Tibial artery (tissue), 4 donors: ENCODE data around the gene GALNT13.

Source experiments
- DNase-seq, 2 donors: peaks; one replicate each; pipeline ENCODE4 v3.0.0-alpha.2; 2019
- H3K27ac ChIP-seq, 2 donors: fragments of 200-600 bp; sonication (generic) in 1 of 2; 1 replicate in 1 of 2; 2 replicates in 1 of 2; pipeline ENCODE4 v1.5.1; 2018 to 2019; ENCODE audit warnings: mild to moderate bottlenecking in 1 of 2
- H3K27me3 ChIP-seq, 2 donors: fragments of 200-600 bp; sonication (generic) in 1 of 2; one replicate each; pipeline versions ENCODE4 v1.5.1 to v1.6.0; 2016 to 2019
- H3K36me3 ChIP-seq, 3 donors: fragments of 200-600 bp; sonication (generic) in 2 of 3; one replicate each; pipeline ENCODE4 v1.5.1; 2016 to 2019; ENCODE audit warnings: mild to moderate bottlenecking in 2 of 3
- H3K4me1 ChIP-seq, 4 donors: fragments of 200-600 bp; sonication (generic) in 2 of 4; 1 replicate in 3 of 4; 2 replicates in 1 of 4; pipeline ENCODE4 v1.5.1; 2016 to 2019
- H3K4me3 ChIP-seq, 2 donors: fragments of 200-600 bp; sonication (generic) in 1 of 2; 1 replicate in 1 of 2; 2 replicates in 1 of 2; pipeline ENCODE4 v1.5.1; 2018 to 2019; ENCODE audit warnings: mild to moderate bottlenecking in 2 of 2
- H3K9me3 ChIP-seq, 3 donors: fragments of 200-600 bp; sonication (generic) in 1 of 3; one replicate each; pipeline ENCODE4 v1.5.1; 2016 to 2019
- CTCF ChIP-seq, 2 experiments: fragments of 200-600 bp in 1 of 2; fragments of 450-650 bp in 1 of 2; IDR thresholded peaks; one replicate each; pipeline ENCODE4 v1.5.1; 2017 to 2019; ENCODE audit warnings: antibody characterized with exemption in 2 of 2, mild to moderate bottlenecking in 1 of 2, moderate library complexity in 1 of 2
- intact Hi-C: fragments of 100-400 bp; cut with DNase I; formaldehyde crosslinking; loops from one replicate; pipeline ENCODE4 v1.15.0; 2023; ENCODE audit warnings: low total_unique reads

GALNT13 gene

GRCh38 chr2:154289870-154290269 is 418.1 kb downstream of the GALNT13 start:
- H3K4me3 ChIP-seq = no peak overlapping the region
- H3K4me1 ChIP-seq = no peaks in the 10 kb centered on the region
- H3K9me3 ChIP-seq = no peaks in the 10 kb centered on the region
- no peaks in the 10 kb centered on the region for H3K27me3 ChIP-seq
- H3K27ac ChIP-seq = no peak overlapping the region
- H3K36me3 ChIP-seq = no peaks in the 10 kb centered on the region
- intact Hi-C loops = no loop called here
- no peak for DNase-seq
- TF ChIP-seq CTCF (IDR thresholded peaks at IDR 0.05) = no peak

DNA sequence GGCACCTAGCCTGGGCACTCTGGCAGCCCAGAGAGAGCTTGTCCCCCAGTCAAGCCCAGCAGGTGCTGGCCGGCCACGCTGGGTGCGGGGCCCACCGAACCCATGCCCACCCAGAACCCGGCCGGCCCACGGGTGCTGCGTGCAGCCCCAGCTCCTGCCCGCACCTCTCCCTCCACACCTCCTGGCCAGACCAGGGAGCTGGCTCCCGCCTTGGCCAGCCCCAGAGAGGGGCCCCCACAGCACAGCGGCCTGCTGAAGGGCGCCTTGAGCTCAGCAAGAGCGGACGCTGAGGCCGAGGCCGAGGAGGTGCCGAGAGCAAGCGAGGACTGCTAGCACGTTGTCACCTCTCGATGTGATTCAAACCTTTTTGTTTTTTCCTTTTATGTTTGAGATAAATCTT is 419.8 kb downstream of the GALNT13 start:
- Histone ChIP-seq H3K4me1 (no peaks in the 10 kb centered on the region), H3K36me3 (no peaks in the 10 kb centered on the region), H3K27me3 (no peaks in the 10 kb centered on the region), H3K9me3 (no peaks in the 10 kb centered on the region), H3K27ac (no peak overlapping the region), H3K4me3 (no peak overlapping the region)
- DNase-seq = no peak
- intact Hi-C loops = no loop called here
- no peak for TF ChIP-seq CTCF (IDR thresholded peaks at IDR 0.05)

- Histone ChIP-seq H3K27ac (no peak overlapping the region), H3K4me3 (no peak overlapping the region), H3K27me3 (no peaks in the 10 kb centered on the region), H3K9me3 (no peaks in the 10 kb centered on the region), H3K4me1 (no peaks in the 10 kb centered on the region), H3K36me3 (no peaks in the 10 kb centered on the region)
- intact Hi-C loops = no loop called here
- DNase-seq = no peak
- TF ChIP-seq CTCF (IDR thresholded peaks at IDR 0.05) = no peak
Measured at GRCh38 chr2:154291927-154292326, 420.2 kb downstream of the GALNT13 start.

DNA sequence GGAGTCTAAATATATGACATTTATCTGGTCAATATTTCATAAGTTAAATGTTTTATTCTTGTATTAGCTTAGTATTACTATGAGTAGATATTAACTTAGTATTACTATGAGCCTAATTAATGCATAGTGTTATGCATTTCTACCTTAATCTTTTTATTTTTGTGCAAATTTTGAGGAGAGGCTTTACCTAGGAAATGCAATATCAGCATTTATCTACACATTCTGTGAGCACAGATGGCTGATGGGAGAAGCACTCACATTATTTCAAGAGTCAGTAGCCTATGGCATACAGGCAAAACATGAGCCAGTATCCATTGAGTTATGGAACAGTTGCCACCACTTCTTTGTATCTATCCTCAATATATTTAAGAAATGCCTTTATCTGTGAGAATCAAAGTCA is 422.1 kb downstream of the GALNT13 start:
- no peak for DNase-seq

GRCh38 chr2:154306266-154306970 is 434.7 kb downstream of the GALNT13 start:
- no peak overlapping the region for H3K4me3 ChIP-seq
- TF ChIP-seq CTCF (IDR thresholded peaks at IDR 0.05) = no peak
- H3K27ac ChIP-seq = no peak overlapping the region
- H3K27me3 ChIP-seq = no peaks in the 10 kb centered on the region
- H3K9me3 ChIP-seq = no peaks in the 10 kb centered on the region
- intact Hi-C loops = no loop called here
- no peaks in the 10 kb centered on the region for H3K36me3 ChIP-seq
- H3K4me1 ChIP-seq = no peaks in the 10 kb centered on the region
- no peak for DNase-seq

More for the DNA sequence above, 422.1 kb downstream of the GALNT13 start:
- no peaks in the 10 kb centered on the region for H3K9me3 ChIP-seq
- intact Hi-C loops = no loop called here
- no peak overlapping the region for H3K27ac ChIP-seq
- TF ChIP-seq CTCF (IDR thresholded peaks at IDR 0.05) = no peak
- no peaks in the 10 kb centered on the region for H3K4me1 ChIP-seq
- H3K4me3 ChIP-seq = no peak overlapping the region
- H3K36me3 ChIP-seq = no peaks in the 10 kb centered on the region
- no peaks in the 10 kb centered on the region for H3K27me3 ChIP-seq

DNA sequence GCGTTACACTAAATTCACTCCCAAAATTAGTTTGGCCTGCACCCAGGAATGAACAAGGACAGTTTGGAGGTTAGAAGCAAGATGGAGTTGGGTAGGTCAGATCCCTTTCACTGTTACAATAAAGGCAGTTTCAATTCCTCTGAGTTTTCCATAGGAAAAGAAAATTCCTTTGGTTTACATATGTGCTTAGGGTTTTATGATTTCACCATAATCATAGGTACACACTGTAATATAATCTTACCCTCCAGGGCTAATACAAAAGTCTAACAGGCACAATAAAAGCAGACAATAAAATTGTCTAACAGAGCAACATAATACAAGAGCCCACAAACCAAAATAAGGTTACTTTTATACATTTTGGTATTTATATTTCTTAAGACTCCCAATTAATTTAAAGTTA is 435.3 kb downstream of the GALNT13 start:
- H3K27me3 ChIP-seq = no peaks in the 10 kb centered on the region

More for the DNA sequence above, 435.3 kb downstream of the GALNT13 start:
- Histone ChIP-seq H3K4me3 (no peak overlapping the region), H3K9me3 (no peaks in the 10 kb centered on the region), H3K4me1 (no peaks in the 10 kb centered on the region), H3K27ac (no peak overlapping the region), H3K36me3 (no peaks in the 10 kb centered on the region)
- TF ChIP-seq CTCF (IDR thresholded peaks at IDR 0.05) = no peak
- no peak for DNase-seq
- intact Hi-C loops = no loop called here
